Measurements from ENCODE around the gene PCMT1.

GRCh38 chr6:149716181-149716963, 33.2 kb upstream of the PCMT1 start:
- TF ChIP-seq POLR2A (IDR thresholded peaks at IDR 0.05; ENCODE audit: low read length) = no peak
- no peak for TF ChIP-seq GATA1 (IDR thresholded peaks at IDR 0.05; ENCODE audit: low read depth, low read length)
